Activated T-helper 1 cell treated with anti-CD3 and anti-CD28 coated beads, Interleukin-12 subunit alpha, Interleukin-12 subunit beta, Interleukin-2, Interleukin-4 antibody, amounts not matched to agents 30 ng/mL and 10 ng/mL and 1 ng/mL, durations not matched to agents 14 hours and 24 hours and 36 hours (primary cell): ENCODE data around the gene TRIM10. TPM values are rescaled to one million over a fixed set of nuclear protein-coding genes. Genes with fewer than 3 reads are reported as not detected.

Experiments used
- DNase-seq: peaks from one replicate; pipeline ENCODE4 v3.0.0; 2021; ENCODE audit warnings: low spot score
- H3K27ac Mint-ChIP-seq: one replicate; pipeline ENCODE4 v1.8.0; 2021; ENCODE audit warnings: mild to moderate bottlenecking, mixed read lengths
- H3K27me3 Mint-ChIP-seq: one replicate; pipeline ENCODE4 v1.8.0; 2022; ENCODE audit warnings: mild to moderate bottlenecking, moderate library complexity, mixed read lengths; ENCODE audit not compliant: insufficient read depth
- H3K36me3 Mint-ChIP-seq: one replicate; pipeline ENCODE4 v1.8.0; 2021; ENCODE audit warnings: low read depth, mixed read lengths
- H3K4me1 Mint-ChIP-seq: one replicate; pipeline ENCODE4 v1.8.0; 2021; ENCODE audit warnings: low read depth, mixed read lengths
- H3K4me3 Mint-ChIP-seq: one replicate; pipeline ENCODE4 v1.8.0; 2021; ENCODE audit warnings: mild to moderate bottlenecking, moderate library complexity, mixed read lengths
- H3K9me3 Mint-ChIP-seq: one replicate; pipeline ENCODE4 v1.8.0; 2021; ENCODE audit warnings: mixed read lengths
- intact Hi-C: fragments of 100-400 bp; cut with micrococcal nuclease; formaldehyde crosslinking; loops from one replicate; pipeline ENCODE4 v1.15.1; 2024
- total RNA-seq: library from RNA; stranded (reverse); gene quantifications from 2 replicates; pipeline ENCODE4 v1.2.3, GENCODE V29; 2022

TRIM10 gene
- total RNA-seq, 1 donor from 2014 or later = 0.08 TPM

GRCh38 chr6:30156262-30156599, 4.8 kb downstream of the TRIM10 start:
- H3K36me3 Mint-ChIP-seq = no peaks in the 10 kb centered on the region
- no peak overlapping the region for H3K27ac Mint-ChIP-seq
- H3K27me3 Mint-ChIP-seq = peaks cover 3% of the 10 kb centered on the region
- intact Hi-C loops = no loop called here
- no peak for DNase-seq
- H3K9me3 Mint-ChIP-seq = no peaks in the 10 kb centered on the region
- H3K4me1 Mint-ChIP-seq = peaks cover 33% of the 10 kb centered on the region
- no peak overlapping the region for H3K4me3 Mint-ChIP-seq

DNA sequence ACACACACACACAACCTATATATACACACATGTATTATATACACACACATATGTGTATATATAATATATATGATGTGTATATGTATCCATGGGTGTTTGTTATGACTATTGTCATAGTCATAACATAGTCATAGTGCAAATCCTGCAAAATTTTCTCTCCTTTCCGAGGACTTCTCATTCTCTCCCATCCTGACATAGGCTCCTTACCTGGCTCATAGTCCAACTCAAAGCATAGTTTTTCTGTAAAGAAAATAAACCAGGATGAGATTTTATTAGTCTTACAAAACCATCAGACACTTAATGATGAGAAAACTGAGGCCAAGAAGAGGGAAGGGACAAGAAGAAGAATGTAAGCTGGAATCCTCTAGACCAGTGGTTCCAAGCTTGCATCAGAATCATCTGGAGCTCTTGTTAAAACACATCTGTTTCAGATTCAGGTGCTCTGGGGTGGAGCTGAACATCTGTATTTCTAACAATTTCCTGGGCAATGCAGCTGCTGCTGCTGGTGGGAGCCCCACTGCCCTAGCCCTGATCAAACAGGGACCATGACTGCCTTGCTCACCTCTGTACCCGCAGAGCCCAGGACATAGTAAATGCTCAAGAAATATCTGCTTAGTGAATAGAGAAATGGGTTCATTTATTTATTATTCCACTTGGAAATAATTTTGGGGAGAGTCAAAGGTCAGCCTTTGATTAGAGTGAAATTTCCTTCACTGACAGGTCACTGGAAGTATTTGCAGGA, 5.3 kb downstream of the TRIM10 start:
- Mint-ChIP-seq H3K4me1 (peaks cover 33% of the 10 kb centered on the region), H3K4me3 (no peak overlapping the region), H3K27me3 (peaks cover 4% of the 10 kb centered on the region), H3K27ac (no peak overlapping the region), H3K36me3 (no peaks in the 10 kb centered on the region), H3K9me3 (no peaks in the 10 kb centered on the region)
- intact Hi-C loops = no loop called here
- no peak for DNase-seq

DNA sequence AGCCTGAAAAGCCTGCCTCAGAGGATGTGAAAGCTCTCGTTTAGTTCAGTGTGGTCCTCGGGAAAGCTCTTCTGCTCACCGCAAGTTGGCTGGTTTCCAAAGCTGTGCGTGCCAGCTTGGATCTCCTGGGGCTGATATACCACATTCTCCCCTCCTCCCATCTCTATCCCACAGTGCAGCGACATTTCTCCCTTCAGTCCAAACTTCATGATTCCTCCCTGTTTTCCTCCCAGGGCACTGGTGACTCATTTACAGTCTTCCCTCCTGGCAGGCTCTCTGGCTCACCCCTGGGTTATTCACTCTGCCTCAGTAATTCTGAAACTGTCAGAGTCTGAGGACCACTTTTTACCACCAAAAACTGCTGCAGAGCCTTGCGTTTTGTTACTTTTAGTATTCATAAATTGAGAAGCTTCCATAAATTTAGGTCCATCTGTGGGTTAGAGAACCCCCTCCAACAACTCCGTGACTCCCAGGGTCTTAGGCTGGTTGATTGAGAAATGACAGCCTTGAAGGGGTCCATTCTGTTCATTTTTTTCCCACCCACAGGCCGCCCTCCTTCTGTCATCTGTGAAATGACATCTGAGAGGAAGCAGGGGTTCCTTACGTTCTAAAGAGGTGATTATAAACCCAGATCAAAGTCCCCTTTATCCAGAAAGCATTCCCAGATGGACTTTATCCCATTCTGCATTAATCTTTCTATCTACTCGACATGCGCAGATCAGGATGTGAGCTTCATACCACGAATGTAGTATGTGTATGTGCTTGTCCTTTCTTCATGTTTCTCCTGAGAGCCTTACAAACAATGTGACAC, 6.1 kb downstream of the TRIM10 start:
- Mint-ChIP-seq H3K4me1 (peaks cover 30% of the 10 kb centered on the region), H3K27ac (no peak overlapping the region), H3K36me3 (no peaks in the 10 kb centered on the region), H3K9me3 (no peaks in the 10 kb centered on the region), H3K27me3 (peaks cover 4% of the 10 kb centered on the region), H3K4me3 (no peak overlapping the region)
- intact Hi-C loops = no loop called here
- no peak for DNase-seq

DNA sequence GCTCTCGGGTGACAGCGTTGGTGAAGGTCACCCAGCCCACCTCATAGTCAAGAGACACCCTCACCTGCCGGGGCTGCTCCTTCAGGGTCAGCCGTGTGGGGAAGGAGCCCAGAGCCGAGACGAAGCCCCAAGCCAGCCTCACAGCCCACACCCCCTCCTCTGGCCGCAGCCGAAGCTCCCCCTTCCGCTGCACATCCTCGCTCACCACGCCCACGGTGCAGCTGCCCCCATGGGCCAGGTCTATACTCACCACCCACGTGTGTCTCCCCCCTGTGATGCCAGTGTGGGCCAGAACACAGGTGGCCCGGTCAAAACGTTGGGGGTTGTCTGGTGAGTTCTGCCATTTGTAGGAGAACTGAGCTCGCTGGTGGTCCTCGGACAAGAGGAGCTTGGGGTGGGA, 7.0 kb downstream of the TRIM10 start:
- Mint-ChIP-seq H3K27ac (no peak overlapping the region), H3K27me3 (peaks cover 4% of the 10 kb centered on the region), H3K4me1 (peaks cover 24% of the 10 kb centered on the region), H3K4me3 (no peak overlapping the region), H3K9me3 (no peaks in the 10 kb centered on the region), H3K36me3 (no peaks in the 10 kb centered on the region)
- intact Hi-C loops = no loop called here
- DNase-seq = no peak

- Mint-ChIP-seq H3K27me3 (peaks cover 6% of the 10 kb centered on the region), H3K36me3 (no peaks in the 10 kb centered on the region), H3K4me1 (peaks cover 14% of the 10 kb centered on the region), H3K27ac (no peak overlapping the region), H3K9me3 (no peaks in the 10 kb centered on the region), H3K4me3 (no peak overlapping the region)
- DNase-seq = no peak
- intact Hi-C loops = no loop called here
Observed at GRCh38 chr6:30152910-30153610, 8.0 kb downstream of the TRIM10 start.

DNA sequence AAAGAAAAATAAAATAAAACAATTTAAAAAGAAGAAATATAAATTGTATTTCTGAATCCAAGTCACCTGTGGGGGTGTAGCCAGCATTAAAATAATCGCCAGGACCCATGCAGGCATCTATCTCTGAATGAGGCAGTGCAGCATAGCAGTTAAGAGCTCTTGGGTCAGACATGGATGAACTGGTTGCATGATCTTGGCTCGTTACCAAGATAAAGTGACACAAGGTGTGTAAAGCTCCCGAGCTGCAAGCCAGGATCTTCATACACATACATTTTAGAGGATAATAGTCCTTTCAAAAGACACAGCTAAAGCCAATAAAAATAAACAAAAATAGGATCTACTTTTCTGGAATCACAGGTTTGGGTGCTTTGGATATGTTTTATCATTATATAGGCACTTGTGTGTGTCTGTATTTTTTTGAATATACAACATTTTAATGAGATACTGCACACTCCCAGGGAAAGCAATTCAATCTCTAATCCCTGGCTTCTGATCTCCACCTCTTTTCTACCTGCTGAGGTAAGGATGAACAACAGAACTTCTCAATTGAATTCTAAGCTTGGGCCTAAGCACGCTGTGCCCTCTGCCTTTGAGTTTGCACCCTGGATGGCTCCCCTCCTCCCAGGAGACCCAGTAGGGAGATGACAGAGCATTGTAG, 8.9 kb downstream of the TRIM10 start:
- no peaks in the 10 kb centered on the region for H3K36me3 Mint-ChIP-seq
- H3K27me3 Mint-ChIP-seq = peaks cover 10% of the 10 kb centered on the region

DNA sequence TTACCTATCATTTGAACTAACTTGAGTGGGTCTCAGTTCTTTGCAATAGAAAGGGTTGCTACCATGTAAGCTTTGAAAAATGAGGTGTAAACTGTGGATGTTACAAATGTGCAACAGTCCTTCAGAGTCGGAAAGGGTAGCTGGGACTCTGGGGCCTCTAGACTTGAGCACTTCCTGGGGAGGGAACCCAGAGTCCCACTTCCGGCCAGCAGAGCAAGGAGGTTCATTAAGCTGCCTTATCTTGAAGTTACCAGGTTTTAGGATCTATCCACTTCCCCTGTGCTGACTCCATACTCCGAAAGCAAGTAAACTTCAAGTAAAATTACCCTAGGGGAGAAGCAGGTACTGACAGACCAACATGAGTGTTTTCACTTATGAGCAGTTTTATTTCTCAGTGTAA, 9.4 kb downstream of the TRIM10 start:
- DNase-seq = no peak
- intact Hi-C loops = no loop called here
- H3K27ac Mint-ChIP-seq = no peak overlapping the region
- peaks cover 20% of the 10 kb centered on the region for H3K4me1 Mint-ChIP-seq
- no peaks in the 10 kb centered on the region for H3K36me3 Mint-ChIP-seq
- no peaks in the 10 kb centered on the region for H3K9me3 Mint-ChIP-seq
- H3K4me3 Mint-ChIP-seq = no peak overlapping the region
- peaks cover 10% of the 10 kb centered on the region for H3K27me3 Mint-ChIP-seq

More for the DNA sequence above, 8.9 kb downstream of the TRIM10 start:
- no peak for DNase-seq
- intact Hi-C loops = no loop called here
- H3K9me3 Mint-ChIP-seq = no peaks in the 10 kb centered on the region
- peaks cover 19% of the 10 kb centered on the region for H3K4me1 Mint-ChIP-seq
- no peak overlapping the region for H3K27ac Mint-ChIP-seq
- no peak overlapping the region for H3K4me3 Mint-ChIP-seq

- intact Hi-C loops = no loop called here
- DNase-seq = no peak
- Mint-ChIP-seq H3K36me3 (no peaks in the 10 kb centered on the region), H3K27ac (no peak overlapping the region), H3K4me1 (peaks cover 16% of the 10 kb centered on the region), H3K4me3 (no peak overlapping the region), H3K9me3 (no peaks in the 10 kb centered on the region), H3K27me3 (peaks cover 10% of the 10 kb centered on the region)
Observed at GRCh38 chr6:30150671-30151395, 10.2 kb downstream of the TRIM10 start.

GRCh38 chr6:30149858-30150550, 11.0 kb downstream of the TRIM10 start:
- Mint-ChIP-seq H3K27me3 (peaks cover 11% of the 10 kb centered on the region), H3K27ac (no peak overlapping the region), H3K36me3 (no peaks in the 10 kb centered on the region), H3K4me3 (no peak overlapping the region), H3K9me3 (no peaks in the 10 kb centered on the region), H3K4me1 (peaks cover 16% of the 10 kb centered on the region)
- no peak for DNase-seq
- intact Hi-C loops = no loop called here

DNA sequence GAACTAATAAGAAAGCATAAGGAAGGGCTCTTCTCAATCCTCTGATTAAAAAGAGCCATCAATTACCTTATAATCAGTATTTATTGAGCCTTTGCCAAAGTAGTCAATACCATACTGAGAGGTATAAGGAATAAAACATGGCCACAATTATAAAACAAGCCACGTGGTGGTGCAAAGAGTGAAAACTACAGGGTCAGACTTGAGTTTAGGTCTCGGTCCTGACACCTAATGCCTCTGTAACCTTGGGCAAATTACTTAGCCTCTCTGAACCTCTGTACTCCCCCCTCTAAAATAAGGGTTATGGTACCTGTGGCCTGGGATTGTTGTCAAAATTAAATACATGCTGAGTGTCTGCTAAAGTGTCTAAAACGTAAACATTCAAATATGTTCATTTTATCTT, 11.8 kb downstream of the TRIM10 start:
- no peak for DNase-seq
- peaks cover 16% of the 10 kb centered on the region for H3K27me3 Mint-ChIP-seq

GRCh38 chr6:30147096-30147495, 13.9 kb downstream of the TRIM10 start:
- Mint-ChIP-seq H3K36me3 (no peaks in the 10 kb centered on the region), H3K27ac (no peak overlapping the region), H3K9me3 (no peaks in the 10 kb centered on the region), H3K27me3 (peaks cover 27% of the 10 kb centered on the region), H3K4me1 (peaks cover 16% of the 10 kb centered on the region), H3K4me3 (no peak overlapping the region)
- intact Hi-C loops = no loop called here
- DNase-seq = no peak

More for the DNA sequence above, 11.8 kb downstream of the TRIM10 start:
- intact Hi-C loops = no loop called here
- Mint-ChIP-seq H3K4me3 (no peak overlapping the region), H3K36me3 (no peaks in the 10 kb centered on the region), H3K4me1 (peaks cover 16% of the 10 kb centered on the region), H3K27ac (no peak overlapping the region), H3K9me3 (no peaks in the 10 kb centered on the region)

- Mint-ChIP-seq H3K9me3 (no peaks in the 10 kb centered on the region), H3K27ac (no peak overlapping the region), H3K4me3 (no peak overlapping the region), H3K4me1 (peaks cover 10% of the 10 kb centered on the region), H3K27me3 (peaks cover 34% of the 10 kb centered on the region), H3K36me3 (no peaks in the 10 kb centered on the region)
- DNase-seq = no peak
- intact Hi-C loops = no loop called here
Observed at GRCh38 chr6:30145818-30146217, 15.2 kb downstream of the TRIM10 start.
